B cell (primary cell): ENCODE measurements around the gene YY1. TPM values are rescaled to one million over a fixed set of nuclear protein-coding genes. Genes with fewer than 3 reads are reported as not detected.

Experiments used
- ATAC-seq: fragments of 200-7000 bp; cut with Tn5 transposase; one replicate; pipeline ENCODE4 v1.10.0; 2021; ENCODE audit warnings: low read depth, mild to moderate bottlenecking, moderate number of reproducible peaks, moderate library complexity
- CTCF ChIA-PET: fragments of 350-600 bp; sonication (Branson Sonifier 250); formaldehyde crosslinking; loops from one replicate; lab custom pipeline; 2021; ENCODE audit warnings: antibody characterized with exemption, inconsistent platforms; lab: Charles Lee
- POLR2A ChIA-PET: fragments of 350-600 bp; sonication (Branson Sonifier 250); formaldehyde crosslinking; loops from one replicate; lab custom pipeline; 2021; ENCODE audit warnings: antibody characterized with exemption; lab: Charles Lee
- DNase-seq: peaks from one replicate; pipeline ENCODE4 v3.0.0; 2013
- H2AFZ ChIP-seq: 2 replicates; pipeline ENCODE4 v1.6.1; 2012; ENCODE audit warnings: mild to moderate bottlenecking, low read depth, low read length; ENCODE audit not compliant: insufficient read depth, poor library complexity, severe bottlenecking
- H3K27ac ChIP-seq, 2 donors: 1 replicate in 1 of 2; 2 replicates in 1 of 2; pipeline ENCODE4 v1.5.1; 2012 to 2013; ENCODE audit warnings: low read length in 2 of 2, mild to moderate bottlenecking in 2 of 2, moderate library complexity in 1 of 2
- H3K27me3 ChIP-seq, 4 experiments: fragments of 200-600 bp in 1 of 4; sonication (generic) in 1 of 4; replicated peaks in 1 of 4; 1 replicate in 2 of 4; 2 replicates in 2 of 4; pipeline versions ENCODE4 v1.6.1 to v1.7.0; 2013 to 2016; ENCODE audit warnings: low read length in 3 of 4, mild to moderate bottlenecking in 2 of 4, mixed read lengths in 1 of 4, moderate library complexity in 1 of 4; ENCODE audit not compliant: insufficient read depth in 4 of 4, control insufficient read depth in 3 of 4; ENCODE audit errors: control extremely low read depth in 1 of 4
- H3K36me3 ChIP-seq, 2 experiments: replicated peaks in 1 of 2; 1 replicate in 1 of 2; 2 replicates in 1 of 2; pipeline versions ENCODE4 v1.6.1 to v1.7.1; 2013; ENCODE audit warnings: low read length in 1 of 2; ENCODE audit not compliant: insufficient read depth in 2 of 2, control insufficient read depth in 1 of 2; ENCODE audit errors: control extremely low read depth in 1 of 2, extremely low read depth in 1 of 2
- H3K4me1 ChIP-seq, 2 donors: fragments of 200-600 bp in 1 of 2; sonication (generic) in 1 of 2; 1 replicate in 1 of 2; 2 replicates in 1 of 2; pipeline versions ENCODE4 v1.5.1 to v1.6.1; 2013 to 2017; ENCODE audit warnings: low read length in 2 of 2; ENCODE audit not compliant: control insufficient read depth in 2 of 2, insufficient read depth in 2 of 2
- H3K4me2 ChIP-seq: replicated peaks from 2 replicates; pipeline ENCODE3; 2012; ENCODE audit warnings: mild to moderate bottlenecking, low read depth, low read length; ENCODE audit not compliant: poor library complexity, severe bottlenecking
- H3K4me3 ChIP-seq, 5 experiments: fragments of 200-600 bp in 1 of 5; sonication (generic) in 1 of 5; 1 replicate in 3 of 5; 2 replicates in 2 of 5; pipeline versions ENCODE4 v1.5.1 to v1.7.0; 2011 to 2016; ENCODE audit warnings: low read length in 4 of 5, mild to moderate bottlenecking in 4 of 5, low read depth in 2 of 5, control low read depth in 1 of 5, moderate library complexity in 1 of 5; ENCODE audit not compliant: insufficient read depth in 1 of 5; ENCODE audit errors: control extremely low read depth in 1 of 5, extremely low read depth in 1 of 5
- H3K79me2 ChIP-seq: fragments of 200-600 bp; sonication (generic); one replicate; pipeline ENCODE4 v1.6.0; 2016; ENCODE audit warnings: low read length; ENCODE audit not compliant: control insufficient read depth, insufficient read depth
- H3K9ac ChIP-seq: fragments of 200-600 bp; sonication (generic); 2 replicates; pipeline ENCODE4 v1.6.1; 2017; ENCODE audit warnings: mild to moderate bottlenecking, low read length, moderate library complexity
- H3K9me3 ChIP-seq, 3 donors: one replicate each; pipeline versions ENCODE4 v1.6.1 to v1.7.1; 2013; ENCODE audit warnings: low read length in 2 of 3; ENCODE audit not compliant: control insufficient read depth in 2 of 3, insufficient read depth in 1 of 3; ENCODE audit errors: control extremely low read depth in 1 of 3
- H4K20me1 ChIP-seq: 2 replicates; pipeline ENCODE4 v1.6.0; 2012; ENCODE audit warnings: mild to moderate bottlenecking, low read length; ENCODE audit not compliant: insufficient read depth, control insufficient read depth, poor library complexity, severe bottlenecking
- H3K27ac Mint-ChIP-seq: one replicate; pipeline ENCODE4 v1.8.0; 2021; ENCODE audit warnings: mixed read lengths
- H3K27me3 Mint-ChIP-seq: one replicate; pipeline ENCODE4 v1.8.0; 2021; ENCODE audit warnings: mixed read lengths
- H3K4me1 Mint-ChIP-seq: one replicate; pipeline ENCODE4 v1.8.0; 2021; ENCODE audit warnings: mixed read lengths
- H3K4me3 Mint-ChIP-seq: one replicate; pipeline ENCODE4 v1.8.0; 2021; ENCODE audit warnings: mixed read lengths
- H3K9me3 Mint-ChIP-seq: one replicate; pipeline ENCODE4 v1.8.0; 2022; ENCODE audit warnings: mixed read lengths; ENCODE audit not compliant: insufficient read depth
- CTCF ChIP-seq: fragments of 200-600 bp; IDR thresholded peaks from one replicate; pipeline ENCODE4 v1.8.0; 2022; ENCODE audit warnings: antibody characterized with exemption, mild to moderate bottlenecking
- EZH2 ChIP-seq: IDR thresholded peaks from 2 replicates; pipeline ENCODE4 v1.6.1; 2012; ENCODE audit warnings: borderline replicate concordance, low read depth, mild to moderate bottlenecking, moderate library complexity, low read length; ENCODE audit not compliant: insufficient read depth, poor library complexity, severe bottlenecking
- WGBS: methylation state at CpG from one replicate; pipeline ENCODE4 v1.1.5; 2013; ENCODE audit warnings: missing lambda C conversion rate; ENCODE audit not compliant: insufficient coverage; 5-methylcytosine and 5-hydroxymethylcytosine counted together
- intact Hi-C: fragments of 100-400 bp; cut with micrococcal nuclease; formaldehyde crosslinking; loops from one replicate; pipeline ENCODE4 v1.10.0; 2022
- polyA plus RNA-seq: library from polyadenylated mRNA; depleted of rRNA; stranded (reverse); fragments of >200 nt; gene quantifications from 2 replicates; pipeline ENCODE4 v1.2.3, GENCODE V29; 2012
- total RNA-seq, 2 donors: library from RNA; stranded (reverse); fragments of 120-200 nt in 1 of 2; gene quantifications; 1 replicate in 1 of 2; 2 replicates in 1 of 2; pipeline versions ENCODE4 v1.2.3 to v1.2.4, GENCODE V29; 2013 to 2022

The YY1 gene
- total and polyA plus RNA-seq, 2 donors (not counting 1 experiment from before 2014, with no cell fraction given) = 24.0 to 91.4 TPM

GRCh38 chr14:100215330-100215885, 23.5 kb upstream of the YY1 start:
- Histone ChIP-seq H3K36me3 (no peaks in the 10 kb centered on the region), H3K4me1 (peaks cover 12 to 15% of the 10 kb centered on the region in 2 donors), H2AFZ (peak overlapping the region; percentile 79), H3K27me3 (no peaks in the 10 kb centered on the region), H3K27ac (no peak overlapping the region), H4K20me1 (no peaks in the 10 kb centered on the region), H3K9me3 (no peaks in the 10 kb centered on the region), H3K4me3 (no peak overlapping the region), H3K4me2 (peak overlapping the region; percentile 97), H3K79me2 (peaks cover 9% of the 10 kb centered on the region), H3K9ac (no peak overlapping the region)
- no peaks in the 10 kb centered on the region for H3K27me3 Mint-ChIP-seq
- ATAC-seq = no peak
- intact Hi-C loops = loop anchor here (2.0 to 10.0 kb wide), 2 partner anchors 143 to 611 kb away; partner anchors contain the start of gene CCDC85C
- no peak for DNase-seq
- no peak for TF ChIP-seq EZH2
- TF ChIP-seq CTCF = no peak
- H3K4me1 Mint-ChIP-seq = peaks cover 16% of the 10 kb centered on the region
- WGBS = 99% methylated on average over 11 of the region's 12 CpGs
- H3K9me3 Mint-ChIP-seq = no peaks in the 10 kb centered on the region
- peak overlapping the region; percentile 68 for H3K4me3 Mint-ChIP-seq
- ChIA-PET CTCF (interaction anchor here (1.3 to 5.6 kb wide), 4 partner anchors 8 to 42 kb away, joined by 3 to 37 read pairs (median 8); no protein-coding TSS in a partner anchor), POLR2A (interaction anchor here (1.4 to 1.5 kb wide), 2 partner anchors 22 kb away, joined by 3 to 5 read pairs; no protein-coding TSS in a partner anchor)
- H3K27ac Mint-ChIP-seq = peak overlapping the region; percentile 89

- no peaks in the 10 kb centered on the region for H3K9me3 ChIP-seq
- no peaks in the 10 kb centered on the region for H3K27me3 Mint-ChIP-seq
- H3K4me3 ChIP-seq = no peak overlapping the region
- no peak overlapping the region for H3K9ac ChIP-seq
- no peaks in the 10 kb centered on the region for H4K20me1 ChIP-seq
- ATAC-seq = no peak
- TF ChIP-seq CTCF (no peak), EZH2 (no peak)
- DNase-seq = no peak
- no peaks in the 10 kb centered on the region for H3K9me3 Mint-ChIP-seq
- intact Hi-C loops = loop anchor here (10.0 kb wide), 1 partner anchor 614 kb away; the partner anchor contains the start of gene CCDC85C
- H3K4me3 Mint-ChIP-seq = no peak overlapping the region
- H3K27ac Mint-ChIP-seq = no peak overlapping the region
- 94% methylated on average over 3 of the region's 4 CpGs for WGBS
- CTCF ChIA-PET = interaction anchor here (0.9 to 1.5 kb wide), 4 partner anchors 13 to 158 kb away, joined by 3 to 4 read pairs (median 4); no protein-coding TSS in a partner anchor
- H3K27ac ChIP-seq = no peak overlapping the region
- H3K79me2 ChIP-seq = peaks cover 15% of the 10 kb centered on the region
- H3K36me3 ChIP-seq = no peaks in the 10 kb centered on the region
- POLR2A ChIA-PET = interaction anchor here (0.5 kb wide), 1 partner anchor 23 kb away, joined by 3 read pairs; no protein-coding TSS in a partner anchor
- H3K27me3 ChIP-seq = no peaks in the 10 kb centered on the region
- peaks cover 22% of the 10 kb centered on the region for H3K4me1 Mint-ChIP-seq
- H3K4me1 ChIP-seq = peaks cover 26 to 38% of the 10 kb centered on the region in 2 donors
- no peak overlapping the region for H3K4me2 ChIP-seq
- H2AFZ ChIP-seq = no peak overlapping the region
These were observed 19.7 kb upstream of the YY1 start for GRCh38 chr14:100219126-100219785.
